Osteocyte (in vitro differentiated cells): ENCODE measurements around the gene THOC7. TPM values are rescaled to one million over a fixed set of nuclear protein-coding genes. Genes with fewer than 3 reads are reported as not detected.

Experiments
- DNase-seq: peaks from one replicate; pipeline ENCODE4 v3.0.0; 2021; ENCODE audit warnings: mixed read lengths; ENCODE audit not compliant: unreplicated experiment; ENCODE audit errors: extremely low spot score
- H3K27ac Mint-ChIP-seq: one replicate; pipeline ENCODE4 v1.8.0; 2021; ENCODE audit warnings: mild to moderate bottlenecking, mixed read lengths; ENCODE audit not compliant: unreplicated experiment
- H3K27me3 Mint-ChIP-seq: one replicate; pipeline ENCODE4 v1.8.0; 2021; ENCODE audit warnings: mixed read lengths; ENCODE audit not compliant: unreplicated experiment
- H3K36me3 Mint-ChIP-seq: one replicate; pipeline ENCODE4 v1.8.0; 2021; ENCODE audit warnings: mixed read lengths; ENCODE audit not compliant: unreplicated experiment
- H3K4me1 Mint-ChIP-seq: one replicate; pipeline ENCODE4 v1.8.0; 2021; ENCODE audit warnings: mixed read lengths; ENCODE audit not compliant: unreplicated experiment
- H3K4me3 Mint-ChIP-seq: one replicate; pipeline ENCODE4 v1.8.0; 2021; ENCODE audit warnings: mild to moderate bottlenecking, moderate library complexity, mixed read lengths; ENCODE audit not compliant: unreplicated experiment
- H3K9me3 Mint-ChIP-seq: one replicate; pipeline ENCODE4 v1.8.0; 2021; ENCODE audit warnings: mixed read lengths; ENCODE audit not compliant: unreplicated experiment
- total RNA-seq: library from RNA; stranded (reverse); gene quantifications from 2 replicates; pipeline ENCODE4 v1.2.1, GENCODE V29; 2021
- TF ChIP-seq, protein P1 (sequence below): fragments of 200-600 bp; sonication (generic); IDR thresholded peaks from 2 replicates; pipeline ENCODE4 v1.5.0; 2021; ENCODE audit warnings: antibody characterized with exemption, mild to moderate bottlenecking, moderate library complexity

THOC7 gene
- total RNA-seq, 1 donor from 2014 or later = 59.4 TPM

GRCh38 chr3:63864008-63864964 is 681 bp upstream of the THOC7 start:
- peaks cover 22% of the 10 kb centered on the region for H3K4me1 Mint-ChIP-seq
- peaks cover 2% of the 10 kb centered on the region for H3K36me3 Mint-ChIP-seq
- H3K9me3 Mint-ChIP-seq = no peaks in the 10 kb centered on the region
- DNase-seq = no peak
- TF ChIP-seq, protein P1, sequence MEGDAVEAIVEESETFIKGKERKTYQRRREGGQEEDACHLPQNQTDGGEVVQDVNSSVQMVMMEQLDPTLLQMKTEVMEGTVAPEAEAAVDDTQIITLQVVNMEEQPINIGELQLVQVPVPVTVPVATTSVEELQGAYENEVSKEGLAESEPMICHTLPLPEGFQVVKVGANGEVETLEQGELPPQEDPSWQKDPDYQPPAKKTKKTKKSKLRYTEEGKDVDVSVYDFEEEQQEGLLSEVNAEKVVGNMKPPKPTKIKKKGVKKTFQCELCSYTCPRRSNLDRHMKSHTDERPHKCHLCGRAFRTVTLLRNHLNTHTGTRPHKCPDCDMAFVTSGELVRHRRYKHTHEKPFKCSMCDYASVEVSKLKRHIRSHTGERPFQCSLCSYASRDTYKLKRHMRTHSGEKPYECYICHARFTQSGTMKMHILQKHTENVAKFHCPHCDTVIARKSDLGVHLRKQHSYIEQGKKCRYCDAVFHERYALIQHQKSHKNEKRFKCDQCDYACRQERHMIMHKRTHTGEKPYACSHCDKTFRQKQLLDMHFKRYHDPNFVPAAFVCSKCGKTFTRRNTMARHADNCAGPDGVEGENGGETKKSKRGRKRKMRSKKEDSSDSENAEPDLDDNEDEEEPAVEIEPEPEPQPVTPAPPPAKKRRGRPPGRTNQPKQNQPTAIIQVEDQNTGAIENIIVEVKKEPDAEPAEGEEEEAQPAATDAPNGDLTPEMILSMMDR = no peak
- peak overlapping the region; percentile 83 for H3K27ac Mint-ChIP-seq
- no peaks in the 10 kb centered on the region for H3K27me3 Mint-ChIP-seq
- H3K4me3 Mint-ChIP-seq = peak overlapping the region; percentile 75

GRCh38 chr3:63862804-63863149 is 828 bp downstream of the THOC7 start:
- TF ChIP-seq, protein P1 = no peak
- Mint-ChIP-seq H3K4me3 (peak overlapping the region; percentile 90), H3K27me3 (no peaks in the 10 kb centered on the region), H3K9me3 (no peaks in the 10 kb centered on the region), H3K27ac (peak overlapping the region; percentile 85), H3K4me1 (peaks cover 24% of the 10 kb centered on the region), H3K36me3 (peaks cover 2% of the 10 kb centered on the region)
- no peak for DNase-seq

- H3K36me3 Mint-ChIP-seq = peaks cover 2% of the 10 kb centered on the region
- H3K4me3 Mint-ChIP-seq = no peak overlapping the region
- no peaks in the 10 kb centered on the region for H3K27me3 Mint-ChIP-seq
- TF ChIP-seq, protein P1 = no peak
- no peak for DNase-seq
- no peaks in the 10 kb centered on the region for H3K9me3 Mint-ChIP-seq
- peaks cover 31% of the 10 kb centered on the region for H3K4me1 Mint-ChIP-seq
- no peak overlapping the region for H3K27ac Mint-ChIP-seq
Measured at GRCh38 chr3:63861306-63861705, 2.3 kb downstream of the THOC7 start.

GRCh38 chr3:63860776-63861175 is 2.8 kb downstream of the THOC7 start:
- H3K4me1 Mint-ChIP-seq = peaks cover 29% of the 10 kb centered on the region
- TF ChIP-seq, protein P1 = no peak
- H3K4me3 Mint-ChIP-seq = no peak overlapping the region
- no peaks in the 10 kb centered on the region for H3K9me3 Mint-ChIP-seq
- no peaks in the 10 kb centered on the region for H3K36me3 Mint-ChIP-seq
- H3K27me3 Mint-ChIP-seq = no peaks in the 10 kb centered on the region
- no peak for DNase-seq
- H3K27ac Mint-ChIP-seq = no peak overlapping the region

GRCh38 chr3:63857311-63857710 is 6.3 kb downstream of the THOC7 start:
- Mint-ChIP-seq H3K27me3 (no peaks in the 10 kb centered on the region), H3K36me3 (peaks cover 3% of the 10 kb centered on the region), H3K4me1 (peaks cover 12% of the 10 kb centered on the region), H3K4me3 (no peak overlapping the region), H3K27ac (no peak overlapping the region), H3K9me3 (no peaks in the 10 kb centered on the region)
- no peak for DNase-seq
- TF ChIP-seq, protein P1 = no peak
